Activated T-cell treated with anti-CD3 and anti-CD28 coated beads, Interleukin-2, amount 50 U/mL, for 24 hours (primary cell): ENCODE results near the gene OR4S1.
"Not testable (repeated sequence)": the region's sequence is repeated elsewhere in the genome, so short reads cannot be mapped to it uniquely, and the experiment has no call there.

Experiments used
- DNase-seq: peaks from one replicate; pipeline ENCODE4 v3.0.0-alpha.2; 2020
- H3K27ac Mint-ChIP-seq: 2 replicates; pipeline ENCODE4 v1.8.0; 2020; ENCODE audit warnings: mild to moderate bottlenecking, mixed read lengths
- H3K27me3 Mint-ChIP-seq: 2 replicates; pipeline ENCODE4 v1.8.0; 2020; ENCODE audit warnings: mixed read lengths
- H3K36me3 Mint-ChIP-seq: 2 replicates; pipeline ENCODE4 v1.8.0; 2020; ENCODE audit warnings: low read depth, mixed read lengths
- H3K4me1 Mint-ChIP-seq: 2 replicates; pipeline ENCODE4 v1.8.0; 2020; ENCODE audit warnings: low read depth, mixed read lengths
- H3K4me3 Mint-ChIP-seq: 2 replicates; pipeline ENCODE4 v1.8.0; 2020; ENCODE audit warnings: mild to moderate bottlenecking, moderate library complexity, mixed read lengths
- H3K9me3 Mint-ChIP-seq: 2 replicates; pipeline ENCODE4 v1.8.0; 2020; ENCODE audit warnings: mixed read lengths

OR4S1 gene, protein sequence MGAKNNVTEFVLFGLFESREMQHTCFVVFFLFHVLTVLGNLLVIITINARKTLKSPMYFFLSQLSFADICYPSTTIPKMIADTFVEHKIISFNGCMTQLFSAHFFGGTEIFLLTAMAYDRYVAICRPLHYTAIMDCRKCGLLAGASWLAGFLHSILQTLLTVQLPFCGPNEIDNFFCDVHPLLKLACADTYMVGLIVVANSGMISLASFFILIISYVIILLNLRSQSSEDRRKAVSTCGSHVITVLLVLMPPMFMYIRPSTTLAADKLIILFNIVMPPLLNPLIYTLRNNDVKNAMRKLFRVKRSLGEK

DNA sequence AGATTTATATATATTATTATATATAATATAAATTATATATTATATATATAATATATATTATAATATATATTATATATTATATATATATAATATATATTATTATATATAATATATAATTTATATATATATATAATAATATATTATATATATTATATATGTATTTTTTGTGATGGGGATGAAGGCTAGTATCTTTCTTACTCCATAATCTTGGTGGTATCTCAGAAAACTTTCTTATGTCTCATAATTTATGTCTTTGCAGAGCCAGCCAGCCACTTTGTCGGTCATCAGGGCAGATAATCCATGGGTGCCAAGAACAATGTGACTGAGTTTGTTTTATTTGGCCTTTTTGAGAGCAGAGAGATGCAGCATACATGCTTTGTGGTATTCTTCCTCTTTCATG, at the start of gene OR4S1:
TSS of gene OR4S1 (plus strand) at position 301 of the 400 bp plus-strand sequence. CDS start at position 301, 0 bp downstream.
- no peaks in the 10 kb centered on the region for H3K9me3 Mint-ChIP-seq
- no peaks in the 10 kb centered on the region for H3K36me3 Mint-ChIP-seq
- H3K4me3 Mint-ChIP-seq = no peak within 1 kb of the TSS
- H3K27me3 Mint-ChIP-seq = peaks cover 17% of the 10 kb centered on the region
- DNase-seq = no peak
- no peaks in the 10 kb centered on the region for H3K4me1 Mint-ChIP-seq
- no peak within 1 kb of the TSS for H3K27ac Mint-ChIP-seq

DNA sequence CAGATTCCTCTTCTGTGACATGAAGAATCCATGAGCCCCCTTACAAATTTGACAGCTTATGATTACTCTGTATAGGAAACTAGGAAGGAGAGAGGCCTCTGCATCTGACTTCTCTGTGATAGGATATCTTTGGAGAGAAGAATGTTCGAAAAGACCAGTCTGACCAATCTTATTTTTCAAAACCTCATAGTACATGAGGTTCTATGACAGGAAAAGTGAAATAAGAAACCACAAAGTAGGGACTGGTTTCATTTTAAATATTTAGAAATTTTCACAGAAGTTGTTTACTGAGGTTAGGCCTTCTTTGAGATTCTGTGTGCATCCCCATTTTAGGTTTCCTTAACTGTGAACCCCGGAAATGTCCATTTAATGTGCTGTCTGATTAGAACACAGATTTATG, 44.4 kb upstream of the OR4S1 start:
- Mint-ChIP-seq H3K36me3 (no peaks in the 10 kb centered on the region), H3K27ac (no peak overlapping the region), H3K9me3 (no peaks in the 10 kb centered on the region), H3K4me3 (no peak overlapping the region), H3K27me3 (peaks cover 16% of the 10 kb centered on the region), H3K4me1 (no peaks in the 10 kb centered on the region)
- DNase-seq = no peak

DNA sequence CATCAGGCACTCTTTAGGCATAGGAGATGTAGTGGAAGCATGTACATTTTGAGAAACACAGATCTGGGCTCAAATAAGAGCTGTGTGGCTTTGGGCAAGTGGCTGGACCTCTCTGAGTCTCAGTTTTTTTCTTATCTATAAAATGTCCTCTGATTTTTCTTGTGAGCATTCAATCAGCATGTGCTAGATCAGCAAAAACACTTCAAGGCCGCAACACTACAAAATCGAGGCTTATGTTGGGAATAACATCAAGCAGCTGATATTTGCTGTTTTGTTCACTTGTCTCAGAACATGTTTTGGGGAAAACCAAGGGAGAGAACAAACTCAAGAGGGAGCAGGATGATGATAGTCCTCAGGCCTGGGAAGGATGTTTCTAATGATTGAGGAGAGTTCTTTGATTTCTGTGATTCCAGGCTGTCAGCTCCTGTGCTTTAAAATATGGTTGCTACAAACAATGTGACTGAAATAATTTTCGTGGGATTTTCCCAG, 42.6 kb upstream of the OR4S1 start, which contains the start of gene OR4X1:
TSS of gene OR4X1 (plus strand) at position 439 of the 489 bp plus-strand sequence. CDS start at position 439, 0 bp downstream.
- Mint-ChIP-seq H3K27ac (no peak within 1 kb of the TSS), H3K27me3 (no peaks in the 10 kb centered on the region), H3K4me1 (no peaks in the 10 kb centered on the region), H3K9me3 (no peaks in the 10 kb centered on the region), H3K36me3 (no peaks in the 10 kb centered on the region), H3K4me3 (no peak within 1 kb of the TSS)
- DNase-seq = no peak

DNA sequence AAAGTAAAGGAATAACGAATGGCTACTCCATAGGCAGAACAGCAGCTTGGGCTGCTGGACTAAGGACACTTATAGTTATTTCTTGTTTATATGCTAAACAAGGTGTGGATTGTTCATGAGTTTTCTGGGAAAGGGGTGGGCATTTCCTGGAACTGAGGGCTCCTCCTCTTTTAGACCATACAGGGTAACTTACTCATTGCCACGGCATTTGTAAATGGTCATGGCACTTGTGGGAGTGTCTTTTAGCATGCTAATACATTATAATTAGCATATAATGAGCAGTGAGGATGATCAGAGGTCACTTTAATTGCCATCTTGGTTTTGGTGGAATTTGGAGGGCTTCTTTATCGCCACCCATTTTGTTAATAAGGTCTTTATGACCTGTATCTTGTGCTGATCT, 35.4 kb upstream of the OR4S1 start:
- no peak overlapping the region for H3K4me3 Mint-ChIP-seq
- H3K27me3 Mint-ChIP-seq = peaks cover 12% of the 10 kb centered on the region
- no peak overlapping the region for H3K27ac Mint-ChIP-seq
- no peak for DNase-seq
- no peaks in the 10 kb centered on the region for H3K9me3 Mint-ChIP-seq
- no peaks in the 10 kb centered on the region for H3K36me3 Mint-ChIP-seq
- no peaks in the 10 kb centered on the region for H3K4me1 Mint-ChIP-seq

DNA sequence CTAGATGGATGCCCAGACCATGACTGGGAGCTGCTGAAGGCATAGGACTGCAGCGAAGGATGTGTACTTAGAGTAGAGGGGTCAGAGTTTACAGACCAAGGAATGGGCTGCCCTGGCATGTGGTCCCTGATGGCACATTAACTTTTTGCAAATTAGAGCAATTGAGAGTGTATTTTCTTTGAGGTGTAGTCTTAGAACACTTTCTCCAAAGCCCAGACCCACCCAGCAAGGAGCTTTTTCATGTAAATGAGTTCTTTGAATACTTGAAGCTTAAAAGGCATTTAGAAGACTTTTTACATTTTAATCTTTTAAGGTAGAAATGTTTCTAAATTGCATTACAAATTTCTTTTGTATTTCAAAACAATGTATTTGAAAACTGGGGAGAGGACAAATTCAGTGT, 33.4 kb upstream of the OR4S1 start:
- DNase-seq = no peak
- H3K36me3 Mint-ChIP-seq = no peaks in the 10 kb centered on the region
- H3K4me3 Mint-ChIP-seq = no peak overlapping the region
- no peaks in the 10 kb centered on the region for H3K9me3 Mint-ChIP-seq
- no peak overlapping the region for H3K27ac Mint-ChIP-seq
- peaks cover 12% of the 10 kb centered on the region for H3K27me3 Mint-ChIP-seq
- H3K4me1 Mint-ChIP-seq = no peaks in the 10 kb centered on the region

DNA sequence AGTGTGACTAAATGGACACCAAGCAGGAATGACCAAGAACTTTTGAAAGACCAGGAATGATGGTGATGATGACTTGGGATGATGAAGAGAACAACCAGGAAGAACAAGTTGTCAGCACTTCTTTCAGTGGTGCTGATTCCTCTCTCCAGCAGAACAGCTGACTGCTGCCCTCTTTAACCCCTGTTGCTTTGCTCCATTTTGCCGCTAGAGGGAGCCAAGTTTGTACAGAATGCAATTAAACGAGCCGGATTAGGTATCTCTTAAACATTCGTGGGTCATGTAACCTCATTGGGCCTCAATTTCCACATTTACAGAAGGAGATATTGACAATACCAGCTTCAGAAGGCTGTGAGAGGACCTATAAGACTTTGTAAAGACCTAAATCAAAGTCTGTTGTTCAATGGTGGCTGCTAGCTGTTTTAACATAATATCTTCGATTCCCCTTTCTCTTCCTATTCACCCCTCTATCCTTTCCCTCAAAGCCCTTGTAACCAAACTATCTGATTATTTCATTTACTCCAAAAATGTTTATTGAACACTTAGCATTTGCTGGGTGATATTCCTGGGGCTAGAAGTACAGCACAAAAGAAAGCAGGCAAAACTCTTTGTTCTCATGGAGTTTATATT, 1.9 kb downstream of the OR4S1 start:
- Mint-ChIP-seq H3K9me3 (peaks cover 2% of the 10 kb centered on the region), H3K27me3 (peaks cover 17% of the 10 kb centered on the region), H3K4me1 (no peaks in the 10 kb centered on the region), H3K36me3 (no peaks in the 10 kb centered on the region), H3K4me3 (no peak overlapping the region), H3K27ac (no peak overlapping the region)
- DNase-seq = peak; percentile 53

DNA sequence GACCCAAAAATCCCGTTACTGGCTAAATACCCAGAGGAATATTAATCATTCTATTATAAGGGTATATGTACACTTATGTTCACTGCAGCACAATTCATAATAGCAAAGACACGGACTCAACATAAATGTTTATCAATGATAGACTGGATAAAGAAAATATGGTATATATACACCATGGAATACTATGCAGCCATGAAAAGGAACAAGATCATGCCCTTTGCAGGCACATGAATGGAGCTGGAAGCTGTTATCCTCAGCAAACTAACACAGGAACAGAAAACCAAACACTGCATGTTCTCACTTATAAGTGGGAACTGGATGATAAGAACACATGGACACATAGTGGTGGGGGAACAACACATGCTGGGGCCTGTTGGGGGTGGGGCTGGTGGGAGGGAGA, 7.6 kb downstream of the OR4S1 start:
- H3K4me1 Mint-ChIP-seq, H3K4me3 Mint-ChIP-seq, H3K27me3 Mint-ChIP-seq, H3K27ac Mint-ChIP-seq, H3K9me3 Mint-ChIP-seq, H3K36me3 Mint-ChIP-seq, DNase-seq: not testable (repeated sequence)

DNA sequence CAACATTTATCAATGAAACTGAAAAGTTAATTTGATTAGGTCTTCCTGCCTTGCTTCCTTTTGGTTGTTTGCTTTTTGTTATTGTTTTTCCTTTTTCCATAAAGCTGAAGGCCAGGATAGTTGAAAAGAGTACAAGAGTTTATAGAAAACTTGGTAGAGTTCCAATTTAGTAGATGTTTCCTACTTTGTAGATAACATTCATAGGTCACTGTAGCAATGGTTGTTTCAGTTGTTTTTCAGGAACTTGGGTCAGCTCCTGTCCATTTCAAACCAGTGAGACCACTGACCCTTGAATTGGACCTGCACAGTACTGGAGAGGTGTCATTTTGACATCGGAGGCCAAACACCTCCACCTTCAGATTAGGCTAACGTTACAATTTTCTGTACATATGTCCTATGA, 13.8 kb downstream of the OR4S1 start:
- DNase-seq, H3K4me1 Mint-ChIP-seq, H3K27me3 Mint-ChIP-seq, H3K9me3 Mint-ChIP-seq, H3K36me3 Mint-ChIP-seq, H3K4me3 Mint-ChIP-seq, H3K27ac Mint-ChIP-seq: not testable (repeated sequence)

DNA sequence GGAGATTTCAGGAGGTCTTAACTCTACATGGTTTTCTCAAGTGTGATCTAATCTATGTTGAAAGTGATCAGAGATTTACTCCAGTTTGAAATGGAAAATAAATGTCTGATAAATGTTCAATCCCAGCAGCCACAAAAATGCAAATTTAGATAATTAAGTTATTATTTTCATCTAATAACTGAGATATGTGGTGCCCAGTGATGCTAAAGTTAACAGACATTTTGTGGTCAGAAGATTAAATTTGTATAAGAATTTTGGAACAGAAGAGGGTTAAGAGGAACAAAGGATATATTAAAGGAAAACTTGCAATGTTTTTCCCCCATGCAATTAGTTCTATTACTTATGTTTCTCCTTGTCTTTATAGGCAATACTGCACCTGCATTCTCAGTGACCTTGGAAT, 18.6 kb downstream of the OR4S1 start, which contains the start of gene OR4C3:
TSS of gene OR4C3 (plus strand) at position 301 of the 400 bp plus-strand sequence. CDS start 102 bp downstream, outside the sequence.
- not testable (repeated sequence) for H3K4me3 Mint-ChIP-seq, H3K4me1 Mint-ChIP-seq, H3K9me3 Mint-ChIP-seq, DNase-seq, H3K27ac Mint-ChIP-seq, H3K36me3 Mint-ChIP-seq, H3K27me3 Mint-ChIP-seq

DNA sequence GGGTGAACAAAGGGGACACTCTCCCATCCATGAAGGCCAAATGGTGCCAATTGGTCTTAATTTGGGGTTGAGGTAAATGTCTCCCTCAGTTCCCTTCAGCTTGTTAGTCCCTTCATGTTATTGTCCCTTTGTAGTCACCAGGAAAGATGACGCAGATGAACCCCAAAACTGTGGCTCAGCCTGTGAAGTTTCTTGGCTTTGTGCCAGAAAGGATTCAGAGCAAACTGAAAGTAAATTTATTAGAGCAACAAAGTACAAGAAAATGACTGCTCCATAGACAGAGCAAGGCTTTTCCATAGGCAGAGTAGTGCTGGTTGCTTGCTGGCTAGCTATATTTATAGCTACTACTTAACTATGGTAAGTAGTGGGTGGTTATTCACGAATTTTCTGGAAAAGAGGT, 35.4 kb downstream of the OR4S1 start:
- peaks cover 3% of the 10 kb centered on the region for H3K9me3 Mint-ChIP-seq
- no peak overlapping the region for H3K4me3 Mint-ChIP-seq
- H3K27me3 Mint-ChIP-seq = peaks cover 2% of the 10 kb centered on the region
- peaks cover 13% of the 10 kb centered on the region for H3K4me1 Mint-ChIP-seq
- H3K27ac Mint-ChIP-seq = no peak overlapping the region
- H3K36me3 Mint-ChIP-seq = no peaks in the 10 kb centered on the region
- no peak for DNase-seq

DNA sequence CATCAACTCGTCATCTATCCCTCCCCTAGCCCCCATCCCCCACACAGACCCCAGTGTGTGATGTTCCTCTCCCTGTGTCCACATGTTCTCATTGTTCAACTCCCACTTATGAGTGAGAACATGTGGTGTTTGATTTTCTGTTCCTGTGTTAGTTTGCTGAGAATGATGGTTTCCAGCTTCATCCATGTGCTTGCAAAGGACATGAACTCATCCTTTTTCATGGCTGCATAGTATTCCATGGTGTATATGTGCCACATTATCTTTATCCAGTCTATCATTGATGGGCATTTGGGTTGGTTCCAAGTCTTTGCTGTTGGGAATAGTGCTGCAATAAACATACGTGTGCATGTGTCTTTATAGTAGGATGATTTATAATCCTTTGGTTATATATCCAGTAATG, 36.5 kb downstream of the OR4S1 start:
- not testable (repeated sequence) for H3K36me3 Mint-ChIP-seq

DNA sequence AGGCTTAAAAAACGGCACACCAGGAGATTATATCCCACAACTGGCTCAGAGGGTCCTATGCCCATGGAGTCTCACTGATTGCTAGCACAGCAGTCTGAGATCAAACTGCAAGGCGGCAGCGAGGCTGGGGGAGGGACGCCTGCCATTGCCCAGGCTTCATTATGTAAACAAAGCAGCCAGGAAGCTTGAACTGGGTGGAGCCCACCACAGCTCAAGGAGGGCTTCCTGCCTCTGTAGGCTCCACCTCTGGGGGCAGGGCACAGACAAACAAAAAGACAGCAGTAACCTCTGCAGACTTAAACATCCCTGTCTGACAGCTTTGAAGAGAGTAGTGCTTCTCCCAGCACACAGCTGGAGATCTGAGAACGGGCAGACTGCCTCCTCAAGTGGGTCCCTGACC, 40.3 kb downstream of the OR4S1 start:
- not testable (repeated sequence) for H3K27me3 Mint-ChIP-seq, DNase-seq, H3K4me3 Mint-ChIP-seq, H3K27ac Mint-ChIP-seq, H3K36me3 Mint-ChIP-seq
- peaks cover 13% of the 10 kb centered on the region for H3K4me1 Mint-ChIP-seq
- H3K9me3 Mint-ChIP-seq = peaks cover 11% of the 10 kb centered on the region

More for the DNA sequence above, 36.5 kb downstream of the OR4S1 start:
- not testable (repeated sequence) for DNase-seq, H3K27me3 Mint-ChIP-seq, H3K27ac Mint-ChIP-seq, H3K9me3 Mint-ChIP-seq, H3K4me3 Mint-ChIP-seq
- H3K4me1 Mint-ChIP-seq = peaks cover 13% of the 10 kb centered on the region

DNA sequence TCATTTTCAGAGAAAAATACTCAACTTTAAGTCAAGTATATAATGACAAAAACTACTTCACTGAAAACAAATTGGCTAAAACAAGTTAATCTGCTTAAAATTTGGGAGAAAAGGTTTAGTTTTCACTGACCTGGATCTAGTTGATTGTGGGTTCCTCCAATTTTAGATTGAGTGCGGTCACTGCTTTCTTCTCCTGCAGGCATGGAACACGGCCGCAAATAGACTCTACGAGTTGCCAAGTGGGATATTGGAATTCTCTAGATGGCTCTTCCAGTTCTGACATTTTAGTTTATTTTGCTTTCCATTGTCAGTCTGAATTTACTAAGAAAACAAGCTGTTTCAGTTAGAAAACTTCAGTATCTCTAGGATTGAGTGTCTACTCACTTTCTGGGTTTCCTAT, 48.0 kb downstream of the OR4S1 start:
- Mint-ChIP-seq H3K4me3 (no peak overlapping the region), H3K9me3 (peaks cover 12% of the 10 kb centered on the region), H3K27ac (no peak overlapping the region), H3K36me3 (no peaks in the 10 kb centered on the region), H3K4me1 (no peaks in the 10 kb centered on the region), H3K27me3 (no peaks in the 10 kb centered on the region)
- DNase-seq = no peak

DNA sequence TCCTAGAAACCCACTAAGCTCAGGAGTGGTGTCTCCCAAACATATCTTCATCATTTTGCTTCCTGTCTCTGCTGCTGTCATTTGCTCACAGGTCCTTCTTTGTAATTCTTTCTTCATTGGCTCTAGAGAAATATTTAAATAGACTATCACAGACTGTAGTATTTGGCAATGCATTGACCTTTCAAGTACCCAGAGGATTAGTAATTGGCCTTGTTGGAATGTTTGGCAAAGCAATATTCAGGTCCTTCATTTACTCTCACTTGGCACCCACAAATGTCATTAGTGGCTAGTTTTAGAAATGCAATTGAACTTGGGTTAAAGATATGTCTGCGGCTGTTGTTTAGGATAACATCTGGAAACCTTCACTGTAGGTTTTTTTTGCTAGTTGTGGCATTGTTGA, 48.7 kb downstream of the OR4S1 start:
- H3K4me1 Mint-ChIP-seq = no peaks in the 10 kb centered on the region
- no peak overlapping the region for H3K4me3 Mint-ChIP-seq
- H3K9me3 Mint-ChIP-seq = peaks cover 13% of the 10 kb centered on the region
- no peaks in the 10 kb centered on the region for H3K36me3 Mint-ChIP-seq
- no peak overlapping the region for H3K27ac Mint-ChIP-seq
- DNase-seq = no peak
- H3K27me3 Mint-ChIP-seq = no peaks in the 10 kb centered on the region
